ENCODE measurements around the gene EMILIN2. TPM values are rescaled to one million over a fixed set of nuclear protein-coding genes. Genes with fewer than 3 reads are reported as not detected.

The EMILIN2 gene
- total RNA-seq, 1 experiment from 2014 or later, result 20.0 TPM

- Histone ChIP-seq H3K4me1 (ENCODE audit: insufficient read depth, low read length) (no peaks in the 10 kb centered on the region), H4K5ac (ENCODE audit: insufficient read length, low read depth, low read length) (no peak overlapping the region), H2BK12ac (ENCODE audit: insufficient read length, low read depth, low read length) (no peak overlapping the region), H2AFZ (ENCODE audit: low read length) (no peak overlapping the region), H4K8ac (replicated peaks; ENCODE audit: insufficient read length, low read depth, low read length) (no peak overlapping the region), H3K79me1 (ENCODE audit: insufficient read depth, low read depth, low read length, poor library complexity, severe bottlenecking) (no peaks in the 10 kb centered on the region), H3K14ac (ENCODE audit: insufficient read depth, low read length) (no peak overlapping the region), H3K27ac (ENCODE audit: insufficient read length, low read depth, low read length) (no peak overlapping the region), H3T11ph (ENCODE audit: low read length) (no peak overlapping the region), H3K79me2 (ENCODE audit: insufficient read depth, low read length) (no peaks in the 10 kb centered on the region), H3K4me2 (ENCODE audit: insufficient read depth, insufficient read length, low read length) (no peak overlapping the region), H4K20me1 (ENCODE audit: control insufficient read depth, insufficient read depth, insufficient read length) (no peaks in the 10 kb centered on the region), H2BK5ac (ENCODE audit: insufficient read length, low read length) (no peak overlapping the region), H3K4ac (ENCODE audit: low read depth, low read length) (no peak overlapping the region), H3K18ac (ENCODE audit: insufficient read length, low read depth, low read length) (no peak overlapping the region), H3K9ac (ENCODE audit: extremely low read depth, insufficient read length, low read length) (no peak overlapping the region), H4K91ac (ENCODE audit: insufficient read length, low read depth, low read length) (no peak overlapping the region), H3K56ac (ENCODE audit: insufficient read length, low read depth, low read length) (no peak overlapping the region), H2BK15ac (ENCODE audit: low read depth, low read length) (no peak overlapping the region), H2AK5ac (ENCODE audit: insufficient read length, low read length) (no peak overlapping the region), H3K23ac (ENCODE audit: insufficient read length, low read depth, low read length) (no peak overlapping the region), H3K27me3 (ENCODE audit: insufficient read depth, low read length) (no peaks in the 10 kb centered on the region), H3K9me3 (ENCODE audit: control insufficient read depth, low read depth, low read length) (no peaks in the 10 kb centered on the region), H2BK20ac (ENCODE audit: low read depth, low read length, poor library complexity, severe bottlenecking) (no peak overlapping the region), H3K23me2 (ENCODE audit: insufficient read length, low read depth, low read length, poor library complexity, severe bottlenecking) (no peaks in the 10 kb centered on the region), H2BK120ac (ENCODE audit: low read depth, low read length, poor library complexity, severe bottlenecking) (no peak overlapping the region)
- DNase-seq, result no peak
- Mint-ChIP-seq H3K27ac (no peak overlapping the region), H3K4me1 (0 out of 4 replicates have a peak, but pooled peaks cover 0 to 3% of the 10 kb centered on the region in 2 experiments), H3K36me3 (ENCODE audit: insufficient read depth in 1 of 3, low read depth in 3 of 3) (no peaks in the 10 kb centered on the region), H3K4me3 (no peak overlapping the region), H3K9me3 (peaks cover 0 to 3% of the 10 kb centered on the region in 2 experiments; a peak in 2 of 5 replicates), H3K27me3 (ENCODE audit: low read depth) (no peaks in the 10 kb centered on the region; the same call in 1 of the 2 replicates)
- WGBS (ENCODE audit: extremely low coverage, insufficient read length, low lambda C conversion rate), result no CpG with 5 or more reads among the region's 7 CpGs
- TF ChIP-seq CTCF (conservative IDR thresholded peaks at IDR 0.05), result no peak
Measured at GRCh38 chr18:2874765-2875164, 28.0 kb downstream of the EMILIN2 start.
